Cerebellar cortex (tissue), 1 donor: ENCODE measurements around the gene EXOC3.
"Not testable (repeated sequence)": the region's sequence is repeated elsewhere in the genome, so short reads cannot be mapped to it uniquely, and the experiment has no call there.

Experiments used
- DNase-seq: peaks from one replicate; pipeline ENCODE4 v3.0.0-alpha.2; 2015; ENCODE audit warnings: low spot score

Gene EXOC3

DNA sequence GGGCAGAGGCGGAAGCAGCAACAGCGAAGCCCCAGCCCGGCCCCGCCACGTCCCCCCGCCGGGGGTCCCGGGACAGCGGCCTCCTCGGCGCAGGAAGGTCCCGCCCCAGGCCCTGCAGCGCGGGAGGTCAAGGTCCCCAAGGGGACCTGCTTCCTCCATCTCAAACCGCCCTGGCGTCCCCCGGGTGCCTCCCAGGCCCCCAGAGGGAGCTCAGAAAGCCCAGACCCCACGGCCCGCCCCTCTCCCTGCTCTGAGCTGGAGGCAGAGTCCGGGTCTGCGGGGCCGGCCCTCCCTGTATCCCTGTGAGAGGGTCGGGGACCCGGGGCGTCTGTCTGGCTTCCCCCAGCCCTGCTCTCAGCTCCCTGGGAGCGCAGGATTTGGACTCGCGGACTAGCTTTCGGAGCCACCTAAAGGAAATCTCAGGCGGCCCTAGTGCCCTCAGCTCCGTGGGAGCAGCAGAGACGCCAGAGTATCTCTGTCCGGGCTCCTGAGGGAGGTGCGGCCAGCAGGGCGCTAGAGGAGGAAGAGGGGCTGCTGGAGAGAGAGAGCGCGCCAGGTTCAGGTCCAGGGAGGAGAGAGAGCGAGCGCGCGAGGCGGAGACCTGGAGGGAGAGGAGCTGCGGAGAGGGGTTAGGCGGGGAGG, 30.7 kb downstream of the EXOC3 start:
- DNase-seq, result peak; percentile 49

DNA sequence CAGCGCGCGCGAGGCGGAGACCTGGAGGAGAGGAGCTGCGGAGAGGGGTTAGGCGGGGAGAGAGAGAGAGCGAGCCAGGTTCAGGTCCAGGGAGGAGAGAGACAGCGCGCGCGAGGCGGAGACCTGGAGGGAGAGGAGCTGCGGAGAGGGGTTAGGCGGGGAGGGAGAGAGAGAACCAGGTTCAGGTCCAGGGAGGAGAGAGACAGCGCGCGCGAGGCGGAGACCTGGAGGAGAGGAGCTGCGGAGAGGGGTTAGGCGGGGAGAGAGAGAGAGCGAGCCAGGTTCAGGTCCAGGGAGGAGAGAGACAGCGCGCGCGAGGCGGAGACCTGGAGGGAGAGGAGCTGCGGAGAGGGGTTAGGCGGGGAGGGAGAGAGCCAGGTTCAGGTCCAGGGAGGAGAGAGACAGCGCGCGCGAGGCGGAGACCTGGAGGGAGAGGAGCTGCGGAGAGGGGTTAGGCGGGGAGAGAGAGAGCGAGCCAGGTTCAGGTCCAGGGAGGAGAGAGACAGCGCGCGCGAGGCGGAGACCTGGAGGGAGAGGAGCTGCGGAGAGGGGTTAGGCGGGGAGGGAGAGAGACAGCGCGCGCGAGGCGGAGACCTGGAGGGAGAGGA, 31.4 kb downstream of the EXOC3 start:
- DNase-seq, result not testable (repeated sequence)

DNA sequence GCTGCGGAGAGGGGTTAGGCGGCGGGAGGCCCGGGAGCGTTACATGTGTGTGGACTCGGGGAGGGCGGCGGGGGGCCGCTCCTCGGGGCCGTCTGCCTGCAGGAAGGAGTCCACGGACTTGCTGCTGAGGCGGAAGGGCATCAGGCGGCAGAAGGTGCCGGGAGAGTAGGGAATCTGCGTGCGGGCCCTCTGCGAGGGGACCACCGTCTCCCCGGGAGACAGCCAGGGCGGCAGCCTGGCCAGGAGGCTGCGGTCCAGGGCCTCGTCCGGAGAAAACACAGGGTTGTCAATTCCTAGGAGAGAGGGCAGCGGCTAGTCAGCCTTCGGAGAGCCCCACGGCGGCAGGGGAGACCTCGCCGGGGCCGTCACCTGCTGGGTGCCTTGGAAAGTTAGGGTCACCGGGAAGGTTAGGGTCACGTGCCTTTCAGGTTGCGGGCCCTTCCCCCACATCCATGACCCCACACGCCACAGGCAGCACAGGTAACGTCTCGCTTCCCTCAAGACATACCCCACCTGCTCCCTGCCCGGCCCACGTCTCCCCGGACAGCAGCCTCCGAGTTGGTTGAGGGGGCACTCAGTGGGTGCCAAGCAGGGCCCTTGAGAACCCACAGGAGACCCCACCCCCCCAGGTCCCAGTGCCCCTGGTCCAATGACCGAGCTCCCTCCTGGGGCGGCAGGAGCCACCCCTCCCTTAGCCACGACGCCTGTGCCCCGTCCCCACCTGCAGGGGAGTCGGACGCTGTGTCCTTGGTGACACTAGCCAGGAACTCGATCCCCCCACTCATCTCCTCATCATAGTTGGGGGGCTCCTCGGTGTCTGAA, 32.1 kb downstream of the EXOC3 start:
- no peak for DNase-seq

DNA sequence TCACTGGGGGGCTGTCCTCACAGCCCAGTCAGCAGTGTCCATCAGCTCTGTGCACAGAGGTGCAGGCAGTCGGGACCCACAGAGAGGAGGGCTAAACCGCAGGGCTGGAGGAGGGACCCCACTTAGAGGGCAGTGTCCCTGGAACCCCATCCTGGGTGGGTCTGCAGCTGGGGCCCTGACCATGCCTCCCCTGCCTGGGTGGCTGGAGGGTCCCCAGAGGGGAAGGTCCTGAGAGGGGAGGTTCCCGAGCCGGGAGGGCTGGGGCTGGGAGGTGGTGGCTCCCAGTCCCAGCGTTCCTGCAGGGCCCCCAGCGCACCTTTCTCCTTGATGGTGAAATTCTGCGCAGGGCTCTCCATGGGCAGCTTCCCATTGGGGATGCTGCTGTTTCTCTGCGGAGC, 32.7 kb downstream of the EXOC3 start:
- no peak for DNase-seq

DNA sequence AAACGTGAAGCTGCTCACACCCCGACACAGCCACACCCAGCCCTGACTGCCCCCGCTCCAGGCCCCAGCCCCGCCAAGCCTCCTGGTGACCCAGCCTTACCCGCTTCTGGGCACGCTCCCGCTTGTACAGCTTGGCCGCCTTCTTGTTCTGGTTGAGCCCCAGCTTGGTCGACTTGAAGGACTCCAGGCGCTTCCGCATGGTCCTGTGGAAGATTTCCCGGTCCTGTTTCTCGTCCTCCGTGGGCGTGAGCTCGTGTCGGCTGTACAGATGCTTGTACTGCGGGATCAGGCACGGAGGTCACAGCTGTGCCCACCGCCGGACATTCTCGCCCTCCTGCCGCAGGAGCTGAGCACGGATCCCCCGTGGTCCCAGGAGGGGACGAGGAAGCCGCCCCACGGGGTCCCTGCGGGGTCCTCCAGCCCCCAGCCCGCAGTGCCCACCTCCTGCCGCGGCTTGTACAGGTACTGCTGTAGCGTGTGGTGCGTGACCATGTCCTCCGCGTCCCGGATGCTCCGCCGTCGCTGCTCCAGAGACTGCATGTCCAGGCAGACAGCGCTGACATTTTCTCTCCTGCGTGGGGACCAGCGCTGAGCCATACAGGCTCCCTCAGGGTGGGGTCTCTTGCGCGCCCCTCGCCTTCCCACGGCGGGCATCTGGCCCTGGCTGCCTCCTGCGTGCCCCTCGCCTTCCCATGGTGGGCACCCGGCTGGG, 33.3 kb downstream of the EXOC3 start:
- DNase-seq, result no peak

DNA sequence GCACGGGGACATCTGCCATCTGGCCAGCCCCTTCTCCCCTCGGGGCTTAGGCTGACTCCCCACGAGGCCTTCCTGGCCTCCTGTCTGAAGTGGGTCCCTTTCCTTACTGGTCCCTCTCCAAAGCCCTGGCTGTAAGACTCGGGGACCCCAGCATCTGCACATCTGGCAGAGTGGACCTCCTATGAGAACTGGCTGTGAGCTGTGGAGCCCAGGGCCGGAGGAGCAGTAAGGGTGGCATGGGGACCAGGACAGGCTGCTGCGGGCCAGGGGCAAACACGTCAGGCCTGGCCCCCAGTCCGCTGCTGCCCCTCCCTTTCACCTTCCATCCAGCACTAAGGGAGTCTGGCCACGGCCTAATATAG, 33.8 kb downstream of the EXOC3 start:
- no peak for DNase-seq

DNA sequence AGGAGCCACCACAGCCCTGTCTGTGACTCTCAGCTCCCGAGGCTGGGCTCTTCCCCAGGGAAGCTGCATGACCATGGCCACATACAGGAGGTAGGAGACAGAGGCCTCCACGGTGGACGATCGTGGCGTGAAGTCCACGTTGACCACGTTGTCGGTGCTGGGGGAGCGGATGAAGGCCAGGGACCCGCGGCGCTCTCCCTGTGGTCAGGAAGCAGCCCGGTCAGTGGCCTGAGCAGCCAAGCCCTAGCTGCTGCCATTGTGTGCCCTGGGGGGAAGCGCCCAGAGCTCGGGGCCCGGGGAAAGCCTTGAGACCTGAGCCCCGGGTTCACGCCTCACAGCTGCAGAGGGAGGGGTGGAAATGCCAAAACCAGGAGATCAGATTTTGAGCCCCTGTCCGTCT, 34.3 kb downstream of the EXOC3 start:
- no peak for DNase-seq

DNA sequence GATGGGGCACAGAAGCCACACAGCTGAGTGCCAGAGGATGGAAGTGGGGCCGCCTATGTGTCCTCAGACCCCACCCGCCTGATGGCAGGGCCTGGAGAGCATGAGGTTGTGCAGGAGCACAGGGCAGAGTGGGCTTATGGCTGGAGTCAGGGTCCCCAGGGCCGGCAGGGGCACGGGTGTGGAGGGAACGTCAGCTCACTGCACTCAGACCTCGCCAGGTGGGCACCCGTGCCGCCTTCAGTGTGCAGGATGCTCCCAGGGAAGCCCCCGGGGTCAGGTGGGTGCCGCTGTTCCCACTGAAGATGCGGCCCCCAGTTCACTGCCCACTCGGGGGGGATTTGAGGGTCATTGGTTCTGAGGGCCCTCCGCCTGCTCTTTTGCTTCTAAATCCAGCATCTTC, 34.9 kb downstream of the EXOC3 start:
- no peak for DNase-seq

DNA sequence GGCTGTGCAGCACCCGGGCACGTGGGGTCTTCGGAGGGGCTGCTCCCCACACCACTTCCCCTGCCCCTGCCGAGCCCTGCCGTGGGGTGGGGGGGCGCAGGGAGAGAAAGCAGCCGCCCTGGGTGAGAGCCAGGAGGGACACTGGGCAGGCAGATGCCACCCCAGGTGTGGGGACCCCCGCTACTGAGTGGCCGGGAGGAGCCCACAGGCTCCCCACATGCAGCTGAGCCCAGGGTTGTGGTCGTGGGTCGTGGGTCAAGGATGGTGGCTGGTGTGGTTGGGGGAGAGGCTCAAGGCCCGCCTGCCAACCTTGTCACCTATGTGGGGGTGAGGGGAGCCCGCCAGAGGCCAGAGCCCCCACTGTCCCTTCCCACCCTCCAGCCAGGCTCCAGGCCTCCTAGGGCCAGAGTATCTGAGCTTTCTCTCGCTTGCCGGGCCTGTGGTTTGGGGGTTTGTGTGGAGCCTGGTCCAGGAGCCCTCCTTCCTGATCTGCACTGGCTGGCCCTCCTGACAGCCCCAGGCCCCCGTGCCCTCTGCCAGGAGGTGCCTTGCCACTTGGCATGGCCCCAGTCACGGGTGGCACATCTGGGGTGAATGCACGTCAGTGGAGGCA, 35.5 kb downstream of the EXOC3 start:
- DNase-seq, result no peak

DNA sequence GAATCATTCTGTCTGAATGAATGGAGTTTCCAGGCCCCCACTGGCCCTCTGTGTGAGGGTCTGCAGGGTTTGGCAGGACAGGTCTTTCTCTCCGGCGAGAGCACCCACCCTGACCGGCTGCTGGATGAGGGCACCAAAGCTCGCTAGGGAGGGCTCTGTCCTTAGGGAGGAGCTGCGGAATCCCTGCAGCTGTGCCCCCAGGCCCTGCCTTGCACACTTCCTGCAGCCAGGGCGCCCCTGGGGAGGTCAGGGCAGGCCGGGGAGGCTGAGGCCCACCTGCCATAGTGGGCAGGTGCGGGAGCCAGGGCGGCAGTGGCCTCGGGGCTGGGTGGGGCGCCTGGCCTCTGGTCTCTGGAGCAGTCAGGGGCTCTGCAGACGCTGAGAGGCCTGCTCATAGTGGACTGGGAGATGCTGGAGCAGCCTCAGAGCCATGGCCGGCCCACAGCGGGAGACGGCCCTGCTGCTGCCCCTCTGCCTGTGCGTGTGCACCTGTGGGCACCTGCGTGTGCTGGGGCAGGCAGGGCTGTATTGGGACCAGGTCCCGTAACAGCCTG, 36.1 kb downstream of the EXOC3 start:
- no peak for DNase-seq

DNA sequence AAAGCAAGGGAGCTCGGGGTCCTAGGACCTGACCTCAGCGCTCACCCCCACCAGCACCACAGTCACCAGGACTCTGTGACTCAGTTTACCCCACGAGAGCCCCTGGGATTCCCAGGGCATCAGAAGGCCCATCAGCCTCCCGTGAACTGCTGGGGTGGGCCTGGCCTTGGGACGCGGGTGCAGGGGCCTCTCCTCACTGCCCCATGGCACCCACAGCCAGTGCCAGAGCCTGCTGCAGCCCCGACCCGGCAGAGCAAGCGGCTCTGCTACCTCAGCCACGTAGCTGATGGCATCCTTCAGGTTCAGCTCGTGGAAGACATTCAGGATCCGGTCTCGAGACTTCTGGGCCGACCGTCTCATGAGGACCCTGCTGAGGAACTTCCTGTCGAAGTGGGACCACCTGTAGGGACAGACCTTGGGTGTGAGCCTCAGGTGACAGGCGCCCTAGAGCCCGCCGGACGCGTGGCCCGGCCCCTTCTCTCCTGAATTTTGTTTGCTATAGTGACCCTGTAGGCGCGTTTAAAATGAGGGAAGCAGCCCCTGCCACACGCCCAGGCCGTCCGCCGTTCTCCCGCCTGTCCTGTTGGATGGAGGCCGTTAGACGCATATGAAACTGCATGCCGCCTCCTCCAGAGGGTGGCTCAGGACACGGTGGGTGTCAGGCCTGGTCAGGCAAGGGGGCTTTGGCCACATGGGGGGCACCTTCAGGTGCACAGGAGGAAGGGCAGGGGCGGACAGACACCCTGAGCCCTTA, 36.8 kb downstream of the EXOC3 start:
- DNase-seq, result no peak

DNA sequence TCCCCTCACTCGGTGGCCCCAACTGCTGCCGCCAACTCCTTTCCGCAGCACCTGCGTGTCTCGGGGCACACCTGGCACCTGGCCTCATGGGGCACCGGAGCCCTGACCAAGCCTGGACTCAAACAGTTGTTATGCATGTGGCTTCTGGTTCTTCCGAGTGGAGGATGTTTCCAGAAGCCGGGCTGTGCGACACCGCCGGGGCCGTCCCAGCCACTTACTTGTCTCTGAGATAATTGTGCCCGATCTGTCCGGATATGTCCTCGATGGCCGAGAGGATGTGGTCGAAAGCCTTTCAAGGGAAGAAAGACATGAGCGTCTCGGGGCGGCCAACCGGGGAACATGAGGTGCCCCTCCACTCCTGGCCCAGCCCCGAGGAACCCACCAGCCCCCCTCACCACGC, 38.4 kb downstream of the EXOC3 start:
- no peak for DNase-seq

DNA sequence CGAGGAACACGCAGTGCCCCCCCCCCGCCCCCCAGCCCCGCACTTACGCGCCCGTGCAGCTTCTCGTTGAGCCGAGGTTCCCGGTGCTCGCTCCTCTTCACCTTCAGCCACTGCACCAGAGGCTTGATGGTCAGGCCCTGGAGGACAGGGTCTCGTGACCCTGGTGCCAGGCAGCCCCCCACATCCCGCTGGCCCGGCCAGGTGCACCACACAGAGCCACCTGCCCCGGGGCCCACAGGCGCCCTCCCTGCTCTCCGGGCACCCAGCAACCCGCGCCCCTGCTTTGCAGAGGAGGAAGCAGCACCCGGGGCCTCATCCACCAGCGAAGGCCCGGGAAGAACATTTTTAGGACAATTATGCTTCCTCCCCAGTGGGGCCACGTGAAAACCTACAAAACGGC, 39.0 kb downstream of the EXOC3 start:
- no peak for DNase-seq

DNA sequence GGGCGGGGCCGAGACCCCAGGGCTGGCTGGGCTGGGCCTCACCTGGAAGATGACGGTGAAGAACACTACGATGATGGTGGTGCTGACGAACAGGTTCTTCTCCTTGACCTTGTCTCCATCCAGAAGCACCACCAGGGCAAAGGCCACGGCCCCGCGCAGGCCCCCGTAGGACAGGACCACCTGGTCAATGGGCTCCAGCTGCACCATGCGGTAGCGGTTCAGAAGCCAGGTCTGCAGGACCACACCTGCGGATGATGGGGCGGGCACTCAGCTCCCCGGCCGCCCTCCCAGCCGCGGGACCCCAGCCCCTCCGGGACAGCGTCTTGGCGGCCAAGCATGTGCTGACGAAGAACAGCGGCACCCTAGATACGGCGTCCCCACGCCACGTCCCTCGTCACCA, 39.5 kb downstream of the EXOC3 start:
- no peak for DNase-seq

DNA sequence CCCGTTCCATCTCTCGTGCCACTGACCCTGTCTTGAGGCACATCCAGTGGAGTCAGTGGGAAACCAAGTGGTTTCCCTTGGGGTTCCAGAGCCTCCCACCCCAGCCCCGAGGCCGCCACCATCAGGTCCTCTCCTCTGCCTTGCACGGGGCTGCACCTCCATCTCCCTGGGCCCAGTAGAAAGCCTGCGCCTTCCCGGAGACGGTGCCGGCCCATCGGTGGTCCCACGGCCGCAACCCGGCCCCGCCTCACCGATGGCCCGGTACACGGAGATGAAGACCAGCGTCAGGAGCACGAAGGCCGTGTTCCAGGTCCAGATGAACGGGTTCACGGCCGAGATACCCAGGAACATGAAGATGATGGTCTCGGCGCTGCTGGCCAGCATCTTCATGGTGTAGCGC, 40.0 kb downstream of the EXOC3 start:
- no peak for DNase-seq

DNA sequence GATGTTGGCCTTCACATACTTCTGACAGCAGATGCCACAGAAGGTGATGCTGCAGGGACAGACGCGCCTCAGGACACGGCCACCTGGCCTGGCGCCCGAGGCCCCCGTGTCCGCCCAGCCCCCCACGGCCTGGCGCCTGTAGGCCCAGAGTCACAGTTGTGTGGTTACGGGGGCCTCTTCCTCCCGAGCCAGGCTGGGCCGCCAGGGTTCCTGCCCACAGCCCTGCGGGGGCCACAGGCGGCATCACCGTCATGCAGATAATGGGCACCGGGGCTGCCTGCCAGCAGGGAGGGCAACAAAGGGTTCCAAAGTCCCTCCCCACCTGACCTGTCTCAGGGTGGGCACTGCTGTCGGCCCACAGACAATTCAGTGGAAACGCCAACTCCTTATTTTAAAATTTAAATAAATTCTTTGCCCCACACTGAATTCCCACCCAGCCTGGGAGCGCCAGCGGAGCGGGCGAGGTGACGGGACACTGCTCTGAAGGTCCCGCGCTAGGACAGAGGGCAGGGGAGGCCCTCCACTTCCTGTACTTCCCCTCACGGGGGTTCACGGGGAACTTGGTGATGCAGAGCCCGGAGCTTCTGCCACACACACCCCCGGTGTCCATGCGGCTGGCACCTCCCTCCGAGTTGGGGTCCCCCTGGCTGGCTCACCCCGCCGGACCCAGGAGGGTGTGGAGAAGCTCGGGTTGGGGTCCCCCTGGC, 40.6 kb downstream of the EXOC3 start:
- DNase-seq, result no peak

DNA sequence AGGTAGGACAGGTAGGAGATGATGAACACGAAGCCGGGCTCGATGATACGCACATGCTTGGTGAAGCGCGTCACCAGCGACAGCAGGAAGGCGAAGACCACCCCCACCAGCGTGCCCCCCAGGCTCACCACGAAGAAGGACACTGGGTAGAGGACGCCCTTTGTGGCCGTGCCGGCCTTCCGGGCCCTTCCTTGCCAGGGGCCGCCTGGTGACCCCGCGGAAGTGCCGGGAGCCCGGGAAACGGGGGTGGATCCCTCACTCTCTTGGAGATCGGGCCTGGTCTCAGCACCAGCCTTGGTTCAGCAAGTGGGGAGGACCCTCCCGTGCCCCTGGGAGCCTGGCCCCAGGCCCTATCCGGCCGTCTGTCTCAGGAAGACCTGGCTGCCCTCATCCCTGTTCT, 41.6 kb downstream of the EXOC3 start:
- DNase-seq, result no peak

DNA sequence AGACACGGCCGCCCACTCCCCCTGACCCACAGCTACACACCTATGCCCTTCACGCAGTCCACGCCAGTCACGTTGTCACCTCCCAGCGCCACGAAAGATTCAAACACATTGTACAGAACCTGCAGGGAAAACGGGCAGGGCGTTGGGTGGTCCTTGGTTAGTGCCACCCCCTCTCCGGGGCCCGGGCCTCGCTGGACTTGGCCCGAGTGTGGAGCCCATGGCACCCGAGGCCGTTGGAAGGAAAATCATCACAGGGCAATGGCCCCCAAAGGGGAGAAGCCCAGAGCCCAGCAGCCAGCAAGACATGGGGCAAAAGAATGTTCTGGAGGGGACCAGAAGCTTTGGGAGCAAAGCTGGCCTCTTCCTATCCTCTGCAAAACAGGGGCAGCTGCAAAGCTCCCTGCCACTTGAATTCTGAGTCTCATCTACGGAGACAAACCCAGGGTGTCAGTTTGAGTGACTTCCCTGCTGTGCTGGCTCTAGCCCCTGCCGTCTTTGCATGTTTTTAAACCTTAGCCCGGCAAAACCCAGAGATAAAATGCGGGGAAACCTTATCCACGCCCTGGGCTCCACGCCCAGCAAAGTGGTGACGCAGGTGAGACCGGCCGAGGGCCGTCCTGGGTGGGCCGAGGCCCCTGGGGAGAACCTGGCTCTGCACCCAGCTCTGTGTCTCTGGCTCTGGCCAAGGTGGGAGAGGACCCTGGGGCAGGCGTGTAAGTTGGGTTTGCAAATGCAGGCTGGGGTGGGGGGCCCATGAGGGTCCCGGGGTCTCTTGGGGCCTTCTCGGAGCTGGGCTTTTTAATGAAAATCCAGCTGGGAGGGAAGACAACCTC, 42.4 kb downstream of the EXOC3 start:
- DNase-seq, result no peak

DNA sequence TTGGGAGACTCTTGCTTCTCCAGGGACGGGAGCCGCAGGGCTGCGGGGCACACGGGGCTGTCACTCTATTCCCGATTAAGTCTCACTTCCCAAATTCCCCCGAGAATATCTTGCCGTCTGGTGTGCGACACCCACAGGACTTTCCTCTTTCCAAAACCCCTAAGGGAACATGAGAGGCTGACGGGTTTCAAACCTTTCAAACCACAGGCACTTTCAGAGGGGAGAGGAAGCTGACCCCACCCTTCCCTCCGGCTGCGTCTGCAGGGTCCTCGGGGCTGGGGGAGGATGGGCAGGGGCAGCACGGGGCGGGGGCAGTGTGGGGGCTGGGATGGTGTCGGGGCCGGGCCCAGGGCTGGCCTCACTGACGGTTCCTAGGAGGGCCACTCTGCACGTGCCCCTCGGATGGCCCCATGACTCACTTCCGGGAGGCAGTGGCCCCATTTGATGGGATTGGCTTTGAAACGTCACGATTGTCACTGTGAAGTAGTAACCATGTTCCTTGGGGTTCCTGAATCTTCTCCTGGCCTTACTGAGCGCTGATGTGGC, 43.0 kb downstream of the EXOC3 start:
- DNase-seq, result no peak
